ENCODE measurements around the gene ANKRD44.

- TF ChIP-seq POLR2AphosphoS5 (IDR thresholded peaks at IDR 0.05; ENCODE audit: low read depth, low read length) (no peak), TAF1 (IDR thresholded peaks at IDR 0.05; ENCODE audit: borderline replicate concordance, insufficient read depth, low read length) (no peak)
Observed at GRCh38 chr2:197210430-197210829, 100.2 kb downstream of the ANKRD44 start.

Data from PFSK-1 (cell line).